K562 (cell line): ENCODE results near the gene LDB1. TPM values are rescaled to one million over a fixed set of nuclear protein-coding genes. Genes with fewer than 3 reads are reported as not detected.
A peak's percentile ranks its signal among the peaks of the same experiment; 100 is the strongest.

Experiments
- CC2D1A ChIP-seq: fragments of 450-650 bp; IDR thresholded peaks from 2 replicates; pipeline ENCODE4 v1.6.1; 2017; ENCODE audit warnings: mild to moderate bottlenecking
- DPF2 ChIP-seq: fragments of 450-650 bp; IDR thresholded peaks from 2 replicates; pipeline ENCODE4 v1.6.1; 2016
- E2F8 ChIP-seq: fragments of 450-650 bp; IDR thresholded peaks from 2 replicates; pipeline ENCODE4 v1.7.1; 2018; ENCODE audit warnings: mild to moderate bottlenecking, low read depth; ENCODE audit not compliant: partially characterized antibody
- HCFC1 ChIP-seq: IDR thresholded peaks from 2 replicates; pipeline ENCODE4 v1.6.1; 2012; ENCODE audit warnings: low read depth, low read length, improper control_type of control experiment
- HDAC1 ChIP-seq, 2 experiments: fragments of 450-650 bp; IDR thresholded peaks; 2 replicates each; pipeline ENCODE4 v1.6.1; 2016 to 2017; ENCODE audit warnings: inconsistent platforms in 1 of 2, mild to moderate bottlenecking in 1 of 2, moderate library complexity in 1 of 2
- KLF13 ChIP-seq: fragments of 450-650 bp; IDR thresholded peaks from 2 replicates; pipeline ENCODE4 v1.6.1; 2016; ENCODE audit warnings: missing genetic modification characterization, low read depth, mild to moderate bottlenecking, missing compliant biosample characterization, moderate library complexity, borderline replicate concordance
- MCM7 ChIP-seq, 2 experiments: fragments of 450-650 bp; IDR thresholded peaks; 2 replicates each; pipeline ENCODE4 v1.6.1; 2016 to 2018
- RFX5 ChIP-seq: IDR thresholded peaks from 2 replicates; pipeline ENCODE4 v1.6.1; 2011; ENCODE audit warnings: low read depth, mild to moderate bottlenecking, improper control_type of control experiment, low read length
- SMARCA5 ChIP-seq: fragments of 450-650 bp; IDR thresholded peaks from 2 replicates; pipeline ENCODE4 v1.6.1; 2016
- THAP7 ChIP-seq: fragments of 250-450 bp; sonication (Bioruptor Pico); IDR thresholded peaks from 2 replicates; pipeline ENCODE4 v1.5.0; 2021
- VEZF1 ChIP-seq: fragments of 200-800 bp; sonication (Bioruptor generic); IDR thresholded peaks from 2 replicates; pipeline ENCODE4 v1.6.1; 2017; ENCODE audit warnings: missing genetic modification characterization, missing compliant biosample characterization
- XRCC4 ChIP-seq: IDR thresholded peaks from one replicate; pipeline ENCODE4 v1.6.1; 2011; ENCODE audit not compliant: insufficient read depth, insufficient read length; ENCODE audit errors: extremely low read depth
- ZBTB33 ChIP-seq: sonication (generic); formaldehyde crosslinking; IDR thresholded peaks from 2 replicates; pipeline ENCODE4 v1.8.1; 2023; ENCODE audit warnings: mild to moderate bottlenecking, missing genetic modification reagents
- ZMIZ1 ChIP-seq, 2 experiments: fragments of 150-350 bp in 1 of 2; IDR thresholded peaks; 2 replicates each; pipeline ENCODE4 v1.6.1; 2012 to 2016; ENCODE audit warnings: low read depth in 2 of 2, low read length in 2 of 2, mild to moderate bottlenecking in 1 of 2, moderate library complexity in 1 of 2
- ZNF512 ChIP-seq: IDR thresholded peaks from 2 replicates; pipeline ENCODE4 v1.6.1; 2016; ENCODE audit warnings: missing genetic modification characterization, missing compliant biosample characterization
- polyA plus RNA-seq, 8 experiments: library from polyadenylated mRNA; depleted of rRNA in 4 of 8; stranded (reverse) in 5 of 8; unstranded in 3 of 8; fragments of >200 nt; fragmentation: Nextera tagmentation in 2 of 8; fragmentation: Illumina TruSeq in 1 of 8; extraction: Ambion mirVana in 2 of 8; extraction: Trizol in 1 of 8; gene quantifications; 2 replicates each; pipeline versions ENCODE4 v1.2.1 to v1.2.3, GENCODE V29; 2011 to 2014; ENCODE audit warnings: inconsistent platforms in 1 of 8, missing spikeins in 1 of 8
- total RNA-seq, 7 experiments: library from RNA; depleted of rRNA in 6 of 7; stranded (reverse); fragments of >200 nt in 6 of 7; fragmentation: Illumina TruSeq in 2 of 7; extraction: Trizol in 2 of 7; gene quantifications; 2 replicates each; pipeline versions ENCODE4 v1.2.1 to v1.2.3, GENCODE V29; 2011 to 2021; ENCODE audit warnings: low replicate concordance in 1 of 7

LDB1 gene
- total and polyA plus RNA-seq, 9 of the 15 experiments (the other 6 are each of a cell fraction or from before 2014, with no cell fraction given) = 1.9 to 137 (median 105) TPM

- TF ChIP-seq HCFC1 = peak; percentile 59
- TF ChIP-seq KLF13 (tag) = no peak
- TF ChIP-seq ZMIZ1 (IDR thresholded peaks at IDR 0.05; ENCODE audit: low read depth in 2 of 2, low read length in 2 of 2) = no peak
- no peak for TF ChIP-seq ZBTB33
- peak; percentile 63; the same call in 1 of the 2 replicates for TF ChIP-seq DPF2
- no peak for TF ChIP-seq MCM7 (IDR thresholded peaks at IDR 0.05)
- peak; percentile 49; the same call in 1 of the 2 replicates for TF ChIP-seq SMARCA5
- TF ChIP-seq CC2D1A = no peak
- TF ChIP-seq THAP7 (CRISPR knock-in tag) = no peak
- no peak for TF ChIP-seq RFX5
- TF ChIP-seq XRCC4 = no peak
- TF ChIP-seq VEZF1 = peak; percentile 70
- no peak for TF ChIP-seq ZNF512 (tag)
- peak; percentile 7 for TF ChIP-seq E2F8
- TF ChIP-seq HDAC1 (IDR thresholded peaks at IDR 0.05) = peak in 1 of 2 experiments; percentile 65; a peak in 2 of 4 replicates
Measured at GRCh38 chr10:102064868-102065560, 55.2 kb downstream of the LDB1 start, which contains the start of gene HPS6 (continued).
